ENCODE results near the gene MAOA.
"Not testable (repeated sequence)": the region's sequence is repeated elsewhere in the genome, so short reads cannot be mapped to it uniquely, and the experiment has no call there.

MAOA gene

DNA sequence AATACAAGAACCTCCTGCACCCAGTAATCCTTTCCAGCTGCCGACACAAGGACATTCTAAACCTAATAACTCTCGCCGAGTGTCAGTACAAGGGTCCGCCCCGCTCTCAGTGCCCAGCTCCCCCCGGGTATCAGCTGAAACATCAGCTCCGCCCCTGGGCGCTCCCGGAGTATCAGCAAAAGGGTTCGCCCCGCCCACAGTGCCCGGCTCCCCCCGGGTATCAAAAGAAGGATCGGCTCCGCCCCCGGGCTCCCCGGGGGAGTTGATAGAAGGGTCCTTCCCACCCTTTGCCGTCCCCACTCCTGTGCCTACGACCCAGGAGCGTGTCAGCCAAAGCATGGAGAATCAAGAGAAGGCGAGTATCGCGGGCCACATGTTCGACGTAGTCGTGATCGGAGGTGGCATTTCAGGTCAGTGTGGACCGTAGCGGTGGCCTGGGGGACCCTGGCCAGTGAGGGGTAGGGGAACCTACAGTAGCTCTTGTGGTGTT is at the start of gene MAOA:
Gene MAOA (plus strand): TSS at position 295 of the 490 bp plus-strand sequence. CDS start 43 bp downstream, at position 338.
- no peak for FAIRE-seq

DNA sequence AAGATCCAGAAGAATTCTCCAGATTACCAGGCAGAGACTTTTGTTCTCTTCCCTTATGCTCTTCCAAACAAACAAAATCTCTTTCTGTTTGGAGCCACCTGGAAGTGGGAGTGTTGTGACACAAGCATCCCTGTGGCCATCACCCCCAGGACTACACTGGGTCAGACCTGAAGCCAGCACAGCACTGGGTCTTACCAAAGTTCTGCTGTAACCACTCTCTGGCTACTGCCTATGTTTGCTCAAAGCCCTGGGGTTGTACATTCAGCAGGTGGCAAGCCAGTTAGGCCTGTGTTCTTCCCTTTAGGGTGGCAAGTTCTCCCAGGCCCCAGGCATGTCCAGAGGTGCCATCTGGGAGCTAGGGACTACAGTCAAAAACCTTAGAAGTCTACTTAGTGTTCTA is 43.7 kb upstream of the MAOA start:
- no peak for FAIRE-seq

DNA sequence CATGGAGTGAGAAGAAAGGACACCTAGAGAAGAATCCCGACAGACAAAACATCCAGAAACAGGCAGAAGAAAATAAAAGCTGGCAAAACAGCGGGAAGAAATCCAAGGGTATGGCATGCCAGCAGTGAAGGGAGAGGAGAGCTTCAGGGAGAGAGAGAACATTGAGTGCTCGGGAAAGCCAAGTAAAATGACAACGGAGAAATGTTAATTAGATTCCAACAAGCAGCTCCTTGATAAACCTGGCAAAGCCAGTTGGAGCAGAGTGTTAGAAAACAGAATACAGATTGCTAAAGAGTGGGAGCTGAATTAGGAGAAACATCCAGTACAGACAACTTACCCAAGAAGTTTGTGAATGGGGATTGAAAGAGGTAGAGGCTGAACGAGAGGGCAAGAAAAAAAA is 40.4 kb upstream of the MAOA start:
- FAIRE-seq: no peak

DNA sequence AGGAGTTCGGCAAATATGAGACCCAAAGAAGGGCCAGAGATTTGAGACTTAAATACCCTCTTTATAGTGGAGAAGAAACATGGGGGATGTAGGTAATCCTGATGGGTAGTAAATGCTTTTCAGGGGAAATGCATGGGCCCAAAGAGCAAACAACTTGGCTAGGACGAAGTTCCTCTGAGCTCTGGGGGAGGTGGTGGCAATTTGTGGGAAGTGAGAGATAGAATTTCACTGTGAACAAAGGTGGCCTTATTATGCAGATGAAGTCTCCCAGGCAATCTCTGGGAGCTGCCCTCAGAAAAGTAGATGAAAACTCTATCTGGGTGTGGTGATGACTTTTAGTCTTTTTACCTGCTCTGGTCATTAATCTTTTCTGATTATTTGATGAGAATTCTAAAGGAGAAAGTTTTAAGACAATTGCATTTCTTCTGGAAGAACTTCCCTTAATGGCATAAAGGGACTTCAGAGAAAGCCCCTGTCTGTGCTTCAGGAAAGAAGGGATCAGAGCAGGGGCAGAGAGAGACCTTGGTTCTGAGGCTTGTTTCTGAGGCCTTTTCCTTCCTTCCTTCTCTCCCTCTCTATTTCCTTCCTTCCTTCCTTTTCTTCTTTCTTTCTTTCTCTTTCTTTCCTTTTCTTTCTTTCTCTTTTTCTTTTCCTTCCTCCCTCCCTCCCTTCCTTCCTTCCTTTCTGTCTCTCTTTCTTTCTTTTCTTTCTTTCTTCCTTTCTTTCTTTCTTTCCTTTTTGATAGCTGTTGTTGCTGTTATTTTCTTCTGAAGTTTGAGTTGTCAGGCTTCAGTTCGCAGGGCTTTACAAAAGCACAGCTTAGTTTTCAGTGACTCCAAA is 37.5 kb upstream of the MAOA start:
- no peak for FAIRE-seq

DNA sequence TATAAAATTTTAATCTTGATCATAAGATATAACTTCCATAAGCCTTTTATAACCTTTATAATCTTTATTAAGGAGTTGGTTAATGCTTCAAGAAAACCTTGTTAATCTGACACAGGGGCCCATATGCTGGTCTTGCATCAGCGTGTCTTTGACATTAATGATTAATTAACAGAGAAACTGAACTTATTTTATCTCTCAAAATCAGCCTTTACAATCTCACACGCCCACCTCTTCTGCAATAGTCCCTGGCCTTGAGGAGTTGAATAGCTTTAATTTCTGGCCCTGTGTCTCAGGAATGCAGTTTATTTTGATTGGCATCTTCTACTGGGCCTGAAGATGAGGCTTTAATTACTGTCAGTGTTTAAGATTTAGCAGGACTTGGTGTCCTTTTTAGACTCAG is 36.2 kb upstream of the MAOA start:
- FAIRE-seq: not testable (repeated sequence)

DNA sequence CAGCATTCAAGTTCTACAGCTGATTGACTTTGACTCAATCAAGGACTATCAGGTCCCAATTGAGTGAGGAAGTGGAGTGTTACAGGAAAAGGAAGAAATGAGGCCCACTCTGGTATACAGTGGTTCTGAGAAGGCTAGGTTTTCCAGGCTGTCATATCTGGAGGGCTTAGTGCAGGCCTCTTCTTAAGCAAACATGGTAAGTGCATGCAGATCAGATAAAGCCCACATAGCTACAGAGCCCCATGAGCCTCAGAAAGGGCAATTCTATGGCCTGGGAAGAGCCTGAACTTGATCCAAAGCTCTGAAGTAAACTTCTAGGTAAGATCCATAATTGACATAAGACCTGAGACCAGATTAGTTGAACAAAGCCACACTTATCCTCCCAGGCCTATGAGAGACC is 29.0 kb upstream of the MAOA start:
- FAIRE-seq: no peak

DNA sequence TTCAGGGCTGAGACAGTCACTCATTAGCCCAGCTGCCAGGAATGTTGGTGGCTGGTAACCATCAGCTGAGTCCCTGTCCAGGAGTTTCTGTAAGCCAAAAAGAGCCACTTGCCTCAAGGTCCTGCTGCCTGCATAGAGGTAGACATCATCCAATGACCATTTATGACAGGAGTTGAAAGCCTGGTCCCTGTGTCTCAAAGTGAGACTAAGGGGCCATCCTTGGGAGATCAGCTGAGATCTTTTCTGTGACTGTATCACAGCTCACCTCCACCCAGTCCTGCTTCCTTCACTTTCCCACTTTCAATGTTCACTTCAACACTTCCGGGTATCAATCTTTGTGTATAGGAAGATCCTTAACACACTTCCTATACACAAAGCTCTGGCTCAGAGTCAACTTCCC is 28.4 kb upstream of the MAOA start:
- no peak for FAIRE-seq

DNA sequence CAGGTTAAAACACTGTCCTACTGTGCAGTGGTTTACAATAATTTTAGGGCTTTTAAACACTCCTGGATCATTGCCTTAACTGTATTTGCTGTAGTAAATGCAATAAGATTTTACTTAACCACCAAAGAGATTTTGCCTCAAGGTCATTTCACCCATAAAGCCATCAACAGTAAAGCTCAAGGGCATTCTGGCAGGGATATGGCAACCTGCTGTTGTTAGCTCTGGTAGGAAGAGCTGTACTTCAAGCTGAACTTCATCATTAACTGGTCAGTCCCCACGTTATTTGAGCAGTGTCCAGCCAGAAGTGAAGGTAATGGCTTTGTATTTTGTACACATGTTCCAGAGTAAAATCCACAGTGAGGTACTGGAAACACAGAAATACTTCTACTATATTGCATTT is 26.9 kb upstream of the MAOA start:
- no peak for FAIRE-seq

DNA sequence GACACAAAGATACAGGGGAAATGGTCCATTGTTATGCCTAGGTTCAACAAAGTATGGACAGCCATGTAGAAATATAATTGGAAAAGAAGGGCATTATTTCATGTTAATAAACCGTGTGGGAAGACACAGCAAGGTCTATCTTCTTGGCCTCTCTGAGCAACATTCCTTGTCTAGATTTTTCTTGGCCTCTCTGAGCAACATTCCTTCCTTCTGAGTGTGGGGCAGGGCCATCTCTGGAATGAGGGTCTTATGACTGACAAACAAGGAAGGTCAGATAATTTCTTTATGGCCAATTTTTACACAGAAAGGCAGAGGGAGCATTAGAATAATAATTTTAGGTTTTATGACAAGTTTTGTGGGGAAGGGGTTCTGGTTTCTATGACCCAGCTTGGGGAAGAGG is 24.3 kb upstream of the MAOA start:
- no peak for FAIRE-seq

DNA sequence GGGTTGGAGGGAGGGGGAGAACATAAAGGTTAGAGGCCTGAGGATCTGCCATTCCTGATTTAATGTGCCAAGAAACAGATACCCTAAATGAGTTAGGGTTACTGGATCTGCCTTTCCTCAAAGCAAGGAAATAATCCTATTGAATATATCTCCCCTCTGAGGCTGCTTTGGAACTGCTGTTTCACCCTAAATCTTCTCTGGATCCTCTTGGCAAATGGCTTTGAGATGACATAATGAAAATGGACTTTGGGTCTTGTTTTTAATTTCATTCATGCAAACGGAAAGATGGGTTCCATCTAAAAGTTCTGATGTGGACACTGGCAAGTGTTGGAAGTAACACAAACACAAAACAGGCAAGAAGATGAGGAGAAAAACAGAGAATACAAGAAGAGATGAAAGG is 23.0 kb upstream of the MAOA start:
- no peak for FAIRE-seq

DNA sequence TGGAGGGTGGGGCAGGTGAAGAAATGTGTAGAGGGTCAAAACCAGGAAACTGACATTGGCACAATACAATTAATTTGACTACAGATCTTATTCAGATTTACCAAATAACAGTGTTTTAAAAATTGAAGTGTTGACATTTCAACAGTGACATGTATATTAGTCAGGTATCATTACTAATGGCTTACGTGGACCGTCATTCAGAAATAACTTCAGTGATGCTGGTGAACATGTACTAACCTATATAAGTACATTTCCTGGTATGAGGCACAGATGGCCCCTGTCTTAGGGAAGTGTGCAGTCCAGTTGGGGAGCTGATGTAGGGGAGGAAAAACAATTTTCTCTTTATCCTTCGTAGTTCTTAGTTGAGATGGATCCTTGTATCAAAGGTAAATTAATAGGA is 22.3 kb upstream of the MAOA start:
- FAIRE-seq: no peak

DNA sequence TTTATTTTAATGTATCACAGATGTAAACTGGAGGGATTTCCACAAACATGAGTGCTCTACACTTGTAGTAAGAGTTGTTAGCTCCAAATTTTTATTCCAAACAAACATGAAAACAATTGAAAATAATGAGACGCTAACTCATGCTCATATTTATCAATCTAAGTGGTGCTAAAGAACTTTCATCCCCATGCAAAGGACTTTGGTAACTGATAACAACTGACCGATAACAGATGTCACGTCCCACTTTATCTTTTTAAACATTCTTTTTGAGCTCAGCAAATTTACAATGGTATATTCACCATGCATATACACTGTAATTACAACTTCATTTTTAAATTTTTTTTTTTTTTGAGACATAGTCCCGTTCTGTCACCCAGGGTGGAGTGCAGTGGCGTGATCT is 15.6 kb upstream of the MAOA start:
- FAIRE-seq: no peak

DNA sequence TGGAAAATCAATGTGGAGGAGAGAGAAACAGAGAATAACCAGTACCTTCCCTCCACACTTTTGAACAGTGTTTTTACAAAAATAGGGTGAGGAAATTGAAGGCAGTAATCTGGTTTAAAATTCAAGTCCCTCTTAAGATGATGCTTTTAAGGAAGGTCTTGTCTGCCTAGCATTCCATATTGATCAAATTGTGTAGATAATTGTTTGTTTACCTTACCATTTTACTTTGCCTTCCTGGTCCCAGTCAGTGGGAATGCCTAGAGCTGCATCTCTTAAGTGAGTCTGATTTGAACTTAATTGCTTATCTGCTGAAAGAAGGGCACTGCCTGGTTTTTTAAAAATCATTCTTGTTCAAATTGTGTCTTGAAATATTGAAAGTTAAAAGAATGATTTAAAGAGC is 14.4 kb upstream of the MAOA start:
- no peak for FAIRE-seq

DNA sequence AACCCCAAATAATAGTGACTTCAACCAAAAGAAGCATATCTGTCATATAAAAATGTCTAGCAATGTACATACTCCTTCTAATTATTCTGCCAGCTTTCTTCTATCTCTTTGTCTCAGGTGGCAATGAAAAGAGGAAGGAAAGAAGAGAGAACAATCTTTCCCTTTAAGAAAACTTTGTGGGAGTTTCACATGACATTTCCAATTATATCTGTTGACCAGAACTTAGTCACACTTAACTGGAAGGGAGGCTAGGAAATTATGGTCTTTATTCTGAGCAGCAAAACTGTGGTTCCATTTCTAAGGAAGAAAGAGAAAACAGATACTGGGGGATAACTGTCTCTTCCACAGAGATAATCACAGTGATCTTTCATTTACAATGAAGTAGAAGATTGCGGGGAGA is 12.9 kb upstream of the MAOA start:
- no peak for FAIRE-seq

DNA sequence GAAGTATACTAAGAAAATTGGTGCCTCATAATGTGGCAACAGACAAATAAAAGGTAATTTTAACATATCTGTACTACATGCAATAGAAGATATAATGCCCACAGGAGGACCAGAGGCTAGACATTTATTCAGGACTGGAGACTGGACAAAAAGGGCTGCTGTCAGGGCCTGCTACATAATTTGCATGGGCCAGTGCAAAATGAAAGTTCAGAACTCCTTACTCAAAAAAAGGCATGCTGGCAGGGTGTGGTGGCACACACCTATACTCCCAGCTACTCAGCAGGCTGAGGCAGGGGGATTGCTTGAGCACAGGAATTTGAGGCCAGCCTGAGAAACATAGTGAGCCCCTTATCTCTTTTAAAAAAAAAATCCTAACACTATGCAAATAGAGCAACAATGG is 12.4 kb upstream of the MAOA start:
- no peak for FAIRE-seq

DNA sequence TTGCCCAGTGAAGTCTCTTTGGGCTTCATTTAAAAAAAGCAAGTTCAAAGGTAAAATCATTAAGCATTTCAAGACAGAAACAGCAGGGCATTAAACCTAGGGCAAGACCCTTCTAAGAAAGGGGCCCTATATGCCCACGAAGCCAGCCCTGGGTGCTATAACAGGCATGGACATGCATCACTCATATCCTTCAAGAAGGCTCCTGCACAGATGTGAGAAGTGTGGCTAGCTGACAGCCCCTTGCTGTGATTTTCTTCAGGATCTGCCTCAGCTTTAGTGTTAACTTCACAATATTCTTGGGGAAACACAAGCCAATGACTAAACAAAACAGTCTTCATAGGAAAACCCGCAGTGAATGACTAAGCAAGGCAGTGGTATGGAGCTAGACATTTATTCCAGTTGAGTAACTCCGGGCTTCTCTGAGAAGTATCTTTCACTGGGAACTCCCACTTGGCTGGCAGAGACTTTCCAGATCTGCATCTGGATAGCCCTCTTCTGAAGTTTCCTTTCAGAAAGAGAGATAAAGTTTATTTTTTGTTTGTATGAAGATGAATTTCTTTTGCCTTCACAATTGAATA is 11.9 kb upstream of the MAOA start:
- no peak for FAIRE-seq

DNA sequence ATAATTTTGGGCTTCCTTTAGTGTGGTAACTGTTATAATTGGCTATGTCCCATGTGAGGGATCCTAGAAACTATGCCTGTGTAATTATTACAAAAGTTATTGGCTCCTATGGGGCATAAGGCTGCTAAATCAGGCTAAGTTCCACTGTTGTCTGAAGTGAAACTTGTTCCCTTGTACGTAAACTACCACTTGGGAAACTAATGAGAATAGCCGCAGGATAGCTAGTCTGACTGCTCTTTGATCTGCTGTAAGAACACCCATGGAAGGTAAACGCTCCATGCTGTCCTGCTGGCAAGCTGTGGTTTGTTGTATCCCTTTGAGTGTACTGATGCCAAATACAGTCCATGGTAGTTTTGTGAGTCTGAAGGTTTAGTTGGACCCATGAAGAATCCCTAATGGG is 9.3 kb upstream of the MAOA start:
- FAIRE-seq: no peak

DNA sequence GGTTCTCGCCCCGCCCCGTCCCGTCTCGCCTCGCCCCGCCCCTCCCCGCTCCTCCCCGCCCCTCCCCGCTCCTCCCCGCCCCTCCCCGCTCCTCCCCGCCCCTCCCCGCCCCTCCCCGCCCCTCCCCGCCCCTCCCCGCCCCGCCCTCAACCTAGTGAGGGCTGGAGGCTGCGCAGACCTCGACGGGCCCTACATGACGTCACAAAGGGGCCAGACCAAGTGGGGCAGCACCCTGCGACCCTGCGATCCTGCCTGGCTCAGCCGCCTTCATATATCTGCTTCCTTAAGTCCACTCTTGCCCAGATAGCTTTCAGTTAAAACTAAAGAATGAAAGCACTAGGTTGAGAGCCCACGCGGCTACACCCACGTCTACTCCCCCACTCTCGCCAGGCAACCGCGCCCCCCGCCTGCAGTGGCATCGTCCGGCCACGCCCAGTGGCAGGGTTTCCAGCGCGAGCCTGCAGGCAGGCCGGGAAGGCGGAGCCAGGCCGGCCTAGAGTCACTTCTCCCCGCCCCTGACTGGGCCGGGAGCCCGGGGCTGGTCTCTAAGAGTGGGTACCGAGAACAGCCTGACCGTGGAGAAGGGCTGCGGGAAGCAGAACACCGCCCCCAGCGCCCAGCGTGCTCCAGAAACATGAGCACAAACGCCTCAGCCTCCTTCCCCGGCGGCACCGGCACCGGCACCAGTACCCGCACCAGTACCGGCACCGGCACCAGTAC is 1.5 kb upstream of the MAOA start:
- FAIRE-seq: no peak

DNA sequence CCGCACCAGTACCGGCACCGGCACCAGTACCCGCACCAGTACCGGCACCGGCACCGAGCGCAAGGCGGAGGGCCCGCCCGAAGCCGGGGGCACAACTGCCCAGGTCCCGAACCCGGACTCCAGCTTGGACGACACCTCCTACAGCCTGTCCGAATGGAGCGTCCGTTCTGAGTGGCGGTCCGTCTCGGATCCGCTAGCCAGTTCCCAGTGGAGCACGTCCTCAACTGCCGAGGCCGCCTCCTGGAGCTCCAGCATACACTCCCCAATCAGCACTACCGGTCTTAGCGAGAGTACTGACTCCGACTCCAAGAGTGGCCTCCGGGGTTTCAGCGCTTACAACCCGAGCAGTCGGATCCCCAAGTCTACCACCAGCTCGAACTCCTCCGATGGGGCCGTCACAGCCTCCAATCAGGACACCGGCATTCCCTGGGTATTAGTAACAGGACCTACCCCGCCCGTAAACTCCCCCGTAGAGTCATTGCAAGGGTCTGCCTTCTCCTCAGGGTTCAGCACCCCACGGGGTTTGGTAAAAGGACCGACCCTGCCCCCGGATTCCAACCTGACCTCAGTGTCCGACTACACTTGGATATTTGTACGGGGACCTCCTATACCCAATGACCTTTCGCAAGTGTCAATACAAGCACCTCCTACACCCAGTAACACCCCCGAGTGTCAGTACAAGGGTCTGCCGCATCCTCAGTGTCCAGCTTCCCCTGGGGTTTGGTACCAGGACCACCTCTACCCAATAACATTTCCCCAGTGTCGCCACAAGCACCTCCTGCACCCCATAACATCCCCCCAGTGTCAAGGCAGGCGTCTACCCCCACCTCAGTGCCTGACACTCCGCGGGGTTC is 721 bp upstream of the MAOA start:
- no peak for FAIRE-seq

DNA sequence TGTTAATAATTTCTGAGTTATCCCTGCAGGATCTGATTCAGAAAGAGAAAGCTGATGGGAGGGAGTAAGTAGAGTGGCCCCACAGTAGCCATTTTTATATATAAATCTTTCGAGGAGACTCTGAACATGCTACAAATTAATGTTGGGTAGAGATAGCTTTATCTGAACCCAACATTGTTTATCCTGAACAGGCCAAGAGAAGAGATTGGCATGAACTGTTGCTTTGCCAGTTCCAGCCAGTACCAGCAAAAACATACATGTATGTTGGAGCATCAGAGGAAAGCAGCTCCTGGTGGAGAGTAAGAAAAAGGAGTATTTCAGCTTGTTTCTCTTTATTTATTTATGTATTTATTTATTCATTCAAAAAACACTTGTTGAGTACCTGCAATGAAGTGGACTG is 1.6 kb downstream of the MAOA start:
- FAIRE-seq: no peak

DNA sequence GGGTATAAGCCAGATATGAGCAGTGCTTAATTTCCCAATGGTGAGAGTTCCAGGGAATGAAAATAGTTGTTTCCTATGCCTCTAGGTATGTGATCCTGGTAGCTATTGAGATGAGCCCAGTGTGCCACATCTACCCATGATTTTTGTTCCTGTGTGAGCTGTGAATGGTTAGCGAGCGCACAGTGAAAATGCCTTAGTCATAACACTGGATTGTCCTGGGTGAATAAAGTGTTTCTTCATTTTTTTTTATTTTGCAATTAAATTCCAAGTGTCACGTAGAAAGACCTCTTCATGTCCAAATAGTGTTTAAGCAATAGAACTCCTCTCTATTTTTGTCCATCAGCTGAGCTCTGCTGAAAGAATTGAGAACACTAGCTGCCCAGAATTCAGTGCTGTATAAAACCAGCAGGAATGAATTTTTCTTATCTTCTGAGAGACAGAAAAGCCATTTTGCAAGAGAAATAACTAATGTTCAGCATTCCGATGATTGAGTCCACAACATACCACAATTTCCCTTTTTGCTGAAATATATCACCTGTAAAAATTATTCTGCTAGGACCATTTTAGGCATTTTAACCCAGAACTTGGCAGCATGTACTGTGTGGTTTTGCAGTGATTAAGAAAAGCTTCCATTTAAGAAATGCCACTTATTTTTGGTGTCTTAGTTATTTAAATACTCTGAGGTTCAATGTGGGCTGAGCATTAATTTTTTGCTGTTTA is 5.6 kb downstream of the MAOA start:
- no peak for FAIRE-seq

DNA sequence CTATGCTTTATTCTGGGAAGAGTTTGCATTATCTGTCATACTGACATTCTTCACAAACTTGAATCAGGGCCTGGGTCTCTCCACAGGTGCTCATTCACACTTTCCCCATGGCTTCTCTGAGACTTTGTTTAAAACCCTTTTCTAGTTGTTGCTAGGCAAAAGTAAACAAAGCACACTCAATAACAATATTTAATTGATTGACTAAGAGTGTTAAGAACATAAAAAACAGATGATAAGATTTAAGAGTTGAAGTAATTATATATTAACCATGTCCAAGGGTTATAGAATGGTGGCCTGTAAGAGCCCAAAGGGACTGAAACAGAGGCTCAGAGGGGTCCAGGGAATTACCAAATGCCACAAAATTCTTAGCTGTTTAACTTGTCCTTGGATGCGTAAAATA is 7.1 kb downstream of the MAOA start:
- FAIRE-seq: no peak

Measured in G401.6 (cell line).